HepG2 (cell line): Measurements from ENCODE around the gene KRTAP29-1. TPM values are rescaled to one million over a fixed set of nuclear protein-coding genes. Genes with fewer than 3 reads are reported as not detected.

ENCODE experiments used
- ATAC-seq: fragments of 200-7000 bp; cut with Tn5 transposase; 3 replicates; pipeline ENCODE4 v1.9.1; 2020; ENCODE audit warnings: mild to moderate bottlenecking, moderate library complexity
- BruUV-seq: library from RNA; stranded (reverse); fragments of 400-500 nt; replicated peaks from 2 replicates; lab custom pipeline; 2021; lab: Mats Ljungman, UMichigan
- CTCF ChIA-PET: fragments of 300-600 bp; formaldehyde crosslinking; extraction: SDS; loops from one replicate; lab custom pipeline; 2021; ENCODE audit warnings: low total read pairs, inconsistent platforms, low intra/inter-chr PET ratio; lab: Yijun Ruan, JAX
- POLR2A ChIA-PET: fragments of 350-600 bp; sonication (Branson Sonifier 250); formaldehyde crosslinking; loops from one replicate; lab custom pipeline; 2020; ENCODE audit warnings: antibody characterized with exemption, inconsistent platforms; lab: Yijun Ruan, JAX
- DNase-seq: peaks from one replicate; pipeline ENCODE4 v3.0.0-alpha.2; 2015; ENCODE audit warnings: low spot score
- FAIRE-seq: peaks from 3 replicates; lab custom pipeline; 2011; peaks lifted over from hg19 to GRCh38; lab: Jason Lieb, UNC
- H2AFZ ChIP-seq: one replicate; pipeline ENCODE4 v1.6.1; 2011; ENCODE audit warnings: low read length, inconsistent platforms
- H3K27ac ChIP-seq: fragments of 300-600 bp; 3 replicates; pipeline ENCODE4 v1.8.0; 2011; ENCODE audit warnings: mixed run types, mild to moderate bottlenecking, mixed read lengths, low read length, inconsistent platforms; ENCODE audit not compliant: insufficient read depth; ENCODE audit errors: extremely low read length
- H3K27me3 ChIP-seq, 2 experiments: fragments of 200-600 bp in 1 of 2; 2 replicates in 1 of 2; 3 replicates in 1 of 2; pipeline versions ENCODE4 v1.6.0 to v1.8.0; 2011; ENCODE audit warnings: low read length in 2 of 2, mild to moderate bottlenecking in 2 of 2, moderate library complexity in 2 of 2, inconsistent platforms in 1 of 2; ENCODE audit not compliant: insufficient read depth in 2 of 2, control insufficient read depth in 1 of 2
- H3K36me3 ChIP-seq, 2 experiments: fragments of 200-600 bp in 1 of 2; replicated peaks in 1 of 2; 2 replicates in 1 of 2; 3 replicates in 1 of 2; pipeline versions ENCODE4 v1.5.1 to v1.8.0; 2011; ENCODE audit warnings: low read length in 2 of 2, inconsistent platforms in 1 of 2; ENCODE audit not compliant: insufficient read depth in 2 of 2, control insufficient read depth in 1 of 2
- H3K4me1 ChIP-seq: 2 replicates; pipeline ENCODE4 v1.5.1; 2012; ENCODE audit warnings: low read length, inconsistent platforms; ENCODE audit not compliant: insufficient read depth
- H3K4me2 ChIP-seq: 2 replicates; pipeline ENCODE4 v1.6.0; 2011; ENCODE audit warnings: low read depth, low read length, inconsistent platforms
- H3K4me3 ChIP-seq, 3 experiments: fragments of 200-600 bp in 1 of 3; sonication (generic), shearing (Covaris generic) in 1 of 3; replicated peaks in 1 of 3; 2 replicates each; pipeline ENCODE4 v1.5.1; 2011 to 2016; ENCODE audit warnings: low read length in 3 of 3, inconsistent platforms in 2 of 3, low read depth in 2 of 3, mild to moderate bottlenecking in 2 of 3, control low read depth in 1 of 3, mixed read lengths in 1 of 3; ENCODE audit not compliant: insufficient read depth in 1 of 3
- H3K79me2 ChIP-seq: one replicate; pipeline ENCODE4 v1.6.1; 2011; ENCODE audit warnings: low read length, inconsistent platforms; ENCODE audit not compliant: insufficient read depth
- H3K9ac ChIP-seq: 2 replicates; pipeline ENCODE4 v1.6.0; 2011; ENCODE audit warnings: mild to moderate bottlenecking, low read depth, low read length, inconsistent platforms; ENCODE audit not compliant: insufficient read depth
- H3K9me3 ChIP-seq: 2 replicates; pipeline ENCODE4 v1.5.1; 2012; ENCODE audit warnings: mild to moderate bottlenecking, low read length
- H4K20me1 ChIP-seq: 2 replicates; pipeline ENCODE4 v1.6.0; 2011; ENCODE audit warnings: inconsistent platforms, mild to moderate bottlenecking, low read length, moderate library complexity; ENCODE audit not compliant: insufficient read depth
- CCAR2 ChIP-seq: fragments of 200-400 bp; formaldehyde crosslinking; optimal IDR thresholded peaks from 2 replicates; pipeline ENCODE3; 2018; ENCODE audit warnings: low read depth, mild to moderate bottlenecking, low read length, moderate library complexity
- DBP ChIP-seq: sonication (generic); formaldehyde crosslinking; IDR thresholded peaks from 2 replicates; pipeline ENCODE4 v1.4.0; 2020; ENCODE audit warnings: missing genetic modification reagents; ENCODE audit errors: not compliant biosample characterization
- FOSL2 ChIP-seq: sonication (generic); formaldehyde crosslinking; IDR thresholded peaks from 2 replicates; pipeline ENCODE4 v1.4.0; 2020; ENCODE audit warnings: missing genetic modification reagents
- FOXA1 ChIP-seq, 2 experiments: fragments of 450-650 bp in 1 of 2; sonication (generic) in 1 of 2; formaldehyde crosslinking in 1 of 2; IDR thresholded peaks; 2 replicates each; pipeline versions ENCODE4 v1.4.0 to v1.6.1; 2016 to 2020; ENCODE audit warnings: missing genetic modification reagents in 1 of 2
- HOXA5 ChIP-seq: sonication (generic); formaldehyde crosslinking; IDR thresholded peaks from 2 replicates; pipeline ENCODE4 v1.4.0; 2020; ENCODE audit warnings: missing genetic modification reagents
- KDM1A ChIP-seq: IDR thresholded peaks from 2 replicates; pipeline ENCODE4 v1.6.1; 2016; ENCODE audit warnings: missing compliant biosample characterization
- MAFF ChIP-seq: IDR thresholded peaks from 2 replicates; pipeline ENCODE4 v1.6.1; 2011; ENCODE audit warnings: low read depth, low read length, improper control_type of control experiment
- RFXAP ChIP-seq: sonication (generic); formaldehyde crosslinking; IDR thresholded peaks from 2 replicates; pipeline ENCODE4 v1.4.0; 2020; ENCODE audit warnings: missing genetic modification reagents, borderline replicate concordance
- RXRA ChIP-seq: sonication (generic); formaldehyde crosslinking; IDR thresholded peaks from 2 replicates; pipeline ENCODE4 v1.5.1; 2020; ENCODE audit warnings: missing genetic modification reagents
- TAF15 ChIP-seq: fragments of 200-400 bp; formaldehyde crosslinking; IDR thresholded peaks from one replicate; pipeline ENCODE4 v1.6.1; 2018; ENCODE audit warnings: mild to moderate bottlenecking, low read depth, low read length; ENCODE audit not compliant: poor library complexity, severe bottlenecking
- ZKSCAN5 ChIP-seq: sonication (generic); formaldehyde crosslinking; IDR thresholded peaks from 2 replicates; pipeline ENCODE4 v1.5.1; 2020; ENCODE audit warnings: mild to moderate bottlenecking, missing genetic modification reagents
- ZNF562 ChIP-seq: sonication (generic); formaldehyde crosslinking; IDR thresholded peaks from 2 replicates; pipeline ENCODE4 v1.8.0; 2022; ENCODE audit warnings: missing genetic modification reagents, borderline replicate concordance
- ZNF615 ChIP-seq: sonication (generic); formaldehyde crosslinking; IDR thresholded peaks from 2 replicates; pipeline ENCODE4 v1.5.0; 2020; ENCODE audit warnings: mild to moderate bottlenecking, missing genetic modification reagents, borderline replicate concordance
- WGBS: methylation state at CpG from one replicate; pipeline ENCODE4 v1.1.6; 2017; ENCODE audit warnings: low lambda C conversion rate; 5-methylcytosine and 5-hydroxymethylcytosine counted together
- in situ Hi-C: cut with HindIII; loops from 2 replicates; pipeline ENCODE4 v1.10.0; 2017; ENCODE audit warnings: low pct_unique_long_range_greater_than_20kb; ENCODE audit not compliant: extremely low pct_ligation_motif_present
- intact Hi-C: fragments of 100-400 bp; cut with micrococcal nuclease; formaldehyde crosslinking; loops from one replicate; pipeline ENCODE4 v1.10.0; 2022; ENCODE audit not compliant: unreplicated experiment
- polyA plus RNA-seq, 8 experiments: library from polyadenylated mRNA; depleted of rRNA in 3 of 8; stranded (reverse) in 7 of 8; unstranded in 1 of 8; fragments of >200 nt; fragmentation: Illumina TruSeq in 4 of 8; extraction: Trizol in 4 of 8; gene quantifications; 2 replicates each; pipeline versions ENCODE4 v1.2.1 to v1.2.3, GENCODE V29; 2011 to 2016; ENCODE audit warnings: low read depth in 4 of 8, missing spikeins in 1 of 8, mixed read lengths in 1 of 8; ENCODE audit not compliant: insufficient read depth in 1 of 8
- total RNA-seq, 5 experiments: library from RNA; depleted of rRNA; stranded (reverse); fragments of >200 nt; fragmentation: Illumina TruSeq; extraction: Trizol; gene quantifications; 2 replicates each; pipeline ENCODE4 v1.2.3, GENCODE V29; 2016; ENCODE audit warnings: low read depth in 1 of 5
- TF ChIP-seq, protein P1 (sequence below): sonication (generic); formaldehyde crosslinking; IDR thresholded peaks from 2 replicates; pipeline ENCODE4 v1.5.1; 2020; ENCODE audit warnings: missing genetic modification reagents, mild to moderate bottlenecking, borderline replicate concordance

Gene KRTAP29-1
- total and polyA plus RNA-seq, 2 of the 13 experiments (the other 11 are each of a cell fraction or from before 2014, with no cell fraction given): not detected

DNA sequence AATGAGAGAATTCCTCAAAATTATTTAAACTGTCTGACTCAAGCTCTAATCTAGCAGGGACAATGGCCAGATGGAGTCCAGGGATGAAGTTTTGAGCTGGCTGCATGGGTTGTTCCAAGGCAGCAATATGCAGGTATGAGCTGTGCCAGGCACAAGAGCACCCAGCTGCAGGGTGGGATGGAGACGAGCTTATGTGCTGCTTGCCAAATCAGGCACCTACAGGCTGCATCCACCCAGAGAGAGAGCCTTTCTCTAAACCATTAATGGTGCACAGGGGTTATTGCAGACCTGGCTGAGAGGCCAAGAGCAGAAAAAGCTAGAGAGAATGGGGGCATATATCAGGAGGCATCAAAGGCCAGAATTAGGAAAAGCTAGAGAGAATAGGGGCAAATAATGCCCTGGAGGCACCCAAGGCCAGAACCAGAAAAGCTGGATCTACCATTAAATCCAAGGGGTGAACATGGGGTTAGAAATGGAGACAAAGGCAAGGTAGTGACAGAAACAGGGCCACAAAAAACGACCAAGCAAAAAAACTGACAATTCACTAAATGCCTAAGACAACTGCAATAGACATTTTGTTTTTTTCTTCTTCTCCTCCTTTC lies 37.0 kb upstream of the KRTAP29-1 start (continued):
- no peak for TF ChIP-seq ZNF615

GRCh38 chr17:41338961-41339485 lies 36.4 kb upstream of the KRTAP29-1 start:
- ChIA-PET CTCF (no interaction called here), POLR2A (no interaction called here)
- FAIRE-seq: no peak
- Histone ChIP-seq H3K27ac (no peak overlapping the region), H3K9me3 (peaks cover 11% of the 10 kb centered on the region; the same call in 1 of the 2 replicates), H3K9ac (no peak overlapping the region), H4K20me1 (no peaks in the 10 kb centered on the region), H3K4me3 (no peak overlapping the region), H3K36me3 (no peaks in the 10 kb centered on the region), H3K27me3 (no peaks in the 10 kb centered on the region; a peak in 2 of 5 replicates), H3K79me2 (no peaks in the 10 kb centered on the region), H3K4me1 (no peaks in the 10 kb centered on the region), H3K4me2 (no peak overlapping the region), H2AFZ (no peak overlapping the region)
- WGBS: 20% methylated on average over 5 of the region's 5 CpGs
- no peak for DNase-seq
- no peak for ATAC-seq
- TF ChIP-seq FOXA1 (IDR thresholded peaks at IDR 0.05) (no peak), FOXA1 (CRISPR knock-in tag; IDR thresholded peaks at IDR 0.05) (no peak), MAFF (0 out of 2 replicates have a peak, but pooled peaks have one; percentile 25)
- BruUV-seq: no TSS peak
- intact Hi-C loops: no loop called here
- in situ Hi-C loops: no loop called here

- no peak overlapping the region for H3K9ac ChIP-seq
- no peak for TF ChIP-seq ZNF562 (CRISPR knock-in tag)
- no peak for TF ChIP-seq KDM1A (CRISPR knock-in tag)
- no peak for TF ChIP-seq TAF15
- TF ChIP-seq CCAR2: no peak
- no peak for TF ChIP-seq HOXA5
- TF ChIP-seq RFXAP (CRISPR knock-in tag): no peak
- no peak for TF ChIP-seq FOSL2 (CRISPR knock-in tag)
- no peak for TF ChIP-seq DBP (CRISPR knock-in tag)
- no peak for TF ChIP-seq RXRA
- no peak for TF ChIP-seq ZKSCAN5 (CRISPR knock-in tag)
- TF ChIP-seq, protein P1, sequence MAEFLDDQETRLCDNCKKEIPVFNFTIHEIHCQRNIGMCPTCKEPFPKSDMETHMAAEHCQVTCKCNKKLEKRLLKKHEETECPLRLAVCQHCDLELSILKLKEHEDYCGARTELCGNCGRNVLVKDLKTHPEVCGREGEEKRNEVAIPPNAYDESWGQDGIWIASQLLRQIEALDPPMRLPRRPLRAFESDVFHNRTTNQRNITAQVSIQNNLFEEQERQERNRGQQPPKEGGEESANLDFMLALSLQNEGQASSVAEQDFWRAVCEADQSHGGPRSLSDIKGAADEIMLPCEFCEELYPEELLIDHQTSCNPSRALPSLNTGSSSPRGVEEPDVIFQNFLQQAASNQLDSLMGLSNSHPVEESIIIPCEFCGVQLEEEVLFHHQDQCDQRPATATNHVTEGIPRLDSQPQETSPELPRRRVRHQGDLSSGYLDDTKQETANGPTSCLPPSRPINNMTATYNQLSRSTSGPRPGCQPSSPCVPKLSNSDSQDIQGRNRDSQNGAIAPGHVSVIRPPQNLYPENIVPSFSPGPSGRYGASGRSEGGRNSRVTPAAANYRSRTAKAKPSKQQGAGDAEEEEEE: no peak
These were observed 33.1 kb upstream of the KRTAP29-1 start for GRCh38 chr17:41335747-41336146.

More at GRCh38 chr17:41335747-41336146, 33.1 kb upstream of the KRTAP29-1 start:
- no peak for DNase-seq
- Histone ChIP-seq H2AFZ (no peak overlapping the region), H3K9me3 (no peaks in the 10 kb centered on the region), H3K27me3 (peaks cover 0 to 13% of the 10 kb centered on the region in 2 experiments; a peak in 3 of 5 replicates), H4K20me1 (no peaks in the 10 kb centered on the region), H3K27ac (no peak overlapping the region), H3K4me3 (no peak overlapping the region), H3K4me2 (no peak overlapping the region), H3K4me1 (no peaks in the 10 kb centered on the region), H3K36me3 (no peaks in the 10 kb centered on the region), H3K79me2 (no peaks in the 10 kb centered on the region)
- ATAC-seq: no peak
- FAIRE-seq: no peak
- BruUV-seq: no TSS peak
- 29% methylated on average over 1 of the region's 1 CpG for WGBS
- in situ Hi-C loops: no loop called here
- intact Hi-C loops: no loop called here
- CTCF ChIA-PET: no interaction called here
- POLR2A ChIA-PET: no interaction called here
